ENCODE results near the gene PRAMEF10.
"Not testable (repeated sequence)": the region's sequence is repeated elsewhere in the genome, so short reads cannot be mapped to it uniquely, and the experiment has no call there.

PRAMEF10 gene

GRCh38 chr1:12898170-12898569, at the start of gene PRAMEF10:
PRAMEF10 (minus strand) TSS chr1:12898270; CDS start chr1:12895847, 2,423 bp downstream.
- DNase-seq (ENCODE audit: low read depth in 1 of 2, low spot score in 1 of 2): not testable (repeated sequence)

DNA sequence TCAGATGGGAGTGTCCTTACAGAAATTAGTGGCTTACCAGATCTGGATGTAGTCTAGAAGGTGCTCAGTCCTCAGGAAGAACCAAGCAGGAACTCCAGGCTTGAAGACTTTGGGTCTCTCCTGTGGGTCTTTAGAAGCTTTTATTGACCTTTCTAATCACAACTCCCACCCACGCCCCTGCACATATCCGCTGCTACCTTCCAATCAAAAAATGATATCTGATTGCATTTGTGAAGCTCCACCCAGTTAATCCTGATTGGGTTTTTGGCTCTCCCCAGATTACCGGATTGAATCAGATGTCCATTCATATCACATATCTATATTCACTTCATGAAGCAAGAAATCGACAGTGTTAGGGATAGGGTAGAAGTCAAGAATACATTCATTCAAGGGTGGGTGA, 49.4 kb upstream of the PRAMEF10 start, which contains the start of gene PRAMEF6:
PRAMEF6 (minus strand) TSS at position 101 of the 400 bp plus-strand sequence. CDS start 5,062 bp downstream, outside the sequence.
- not testable (repeated sequence) for DNase-seq (ENCODE audit: low read depth in 1 of 2, low spot score in 1 of 2)

GRCh38 chr1:12924368-12924767, 26.3 kb upstream of the PRAMEF10 start:
- not testable (repeated sequence) for DNase-seq (ENCODE audit: low read depth in 1 of 2, low spot score in 1 of 2)

DNA sequence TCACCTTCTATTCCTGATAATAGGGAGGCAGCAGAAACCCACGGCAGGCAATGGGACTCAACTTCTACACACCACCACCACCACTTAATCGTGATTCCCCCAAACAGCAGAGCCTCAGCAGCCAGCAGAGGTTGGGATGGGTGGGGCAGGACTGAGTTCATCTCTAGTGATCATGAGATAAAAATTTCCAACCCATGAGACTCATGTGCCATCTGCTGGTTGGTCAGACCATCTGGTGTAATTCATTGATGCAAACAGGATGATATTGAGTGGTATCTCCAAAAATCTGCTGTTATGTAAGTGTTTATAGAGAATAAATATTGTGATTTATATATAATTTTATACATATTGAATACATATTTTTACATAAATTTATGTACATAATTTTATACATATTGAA, 23.7 kb upstream of the PRAMEF10 start:
- DNase-seq (ENCODE audit: low read depth in 1 of 2, low spot score in 1 of 2): not testable (repeated sequence)

- DNase-seq (ENCODE audit: low read depth in 1 of 2, low spot score in 1 of 2): not testable (repeated sequence)
These were observed 18.2 kb upstream of the PRAMEF10 start, which contains the start of gene PRAMEF7 for GRCh38 chr1:12916310-12916709. PRAMEF7 (plus strand) TSS chr1:12916610; CDS start chr1:12917693, 1,083 bp downstream.

DNA sequence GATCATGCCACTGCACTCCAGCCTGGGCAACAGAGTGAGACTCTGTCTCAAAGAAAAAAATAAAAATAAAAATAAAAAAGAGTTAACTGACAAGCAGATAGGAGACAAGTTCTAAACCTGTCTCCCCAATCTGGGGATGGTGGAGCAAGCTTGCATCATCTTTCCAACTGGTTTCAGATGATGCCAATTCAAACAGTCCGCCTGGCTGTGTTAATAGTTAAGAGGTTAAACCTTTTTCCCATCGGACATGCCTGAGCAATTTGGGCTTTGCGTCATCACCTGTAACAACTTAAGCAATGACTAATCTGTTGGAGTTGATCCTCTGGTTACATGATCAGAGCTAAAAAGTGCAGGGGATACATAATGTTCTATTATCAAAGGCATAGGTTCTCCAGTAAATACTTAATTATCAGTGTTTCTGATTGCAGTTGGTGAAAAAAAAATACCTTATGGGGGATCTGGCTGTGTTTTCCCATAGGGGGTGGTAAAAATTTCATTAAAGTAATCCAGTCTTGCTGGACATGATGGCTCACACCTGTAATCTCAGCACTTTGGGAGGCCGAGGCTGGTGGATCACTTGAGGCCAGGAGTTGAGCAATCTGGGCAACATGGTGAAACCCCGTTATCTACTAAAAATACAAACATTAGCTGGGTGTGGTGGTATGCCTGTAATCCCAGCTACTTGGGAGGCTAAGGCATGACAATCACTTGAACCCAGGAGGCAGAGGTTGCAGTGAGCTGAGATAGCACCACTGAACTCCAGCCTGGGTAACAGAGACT, 5.9 kb upstream of the PRAMEF10 start:
- DNase-seq (ENCODE audit: low read depth in 1 of 2, low spot score in 1 of 2): not testable (repeated sequence)

GRCh38 chr1:12899186-12899585, 1.1 kb upstream of the PRAMEF10 start:
- not testable (repeated sequence) for DNase-seq (ENCODE audit: low read depth in 1 of 2, low spot score in 1 of 2)

DNA sequence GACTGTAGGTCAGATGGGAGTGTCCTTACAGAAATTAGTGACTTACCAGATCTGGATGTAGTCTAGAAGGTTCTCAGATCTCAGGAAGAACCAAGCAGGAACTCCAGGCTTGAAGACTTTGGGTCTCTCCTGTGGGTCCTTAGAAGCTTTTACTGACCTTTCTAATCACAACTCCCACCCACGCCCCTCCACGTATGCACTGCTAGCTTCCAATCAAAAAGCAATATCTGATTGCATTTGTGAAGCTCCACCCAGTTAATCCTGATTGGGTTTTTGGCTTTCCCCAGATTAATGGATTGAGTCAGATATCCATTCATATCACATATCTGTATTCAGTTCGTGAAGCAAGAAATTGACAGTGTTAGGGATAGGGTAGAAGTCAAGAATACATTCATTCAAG, 12.0 kb downstream of the PRAMEF10 start, which contains the start of gene PRAMEF4:
PRAMEF4 (minus strand) TSS at position 101 of the 400 bp plus-strand sequence. CDS start 2,807 bp downstream, outside the sequence.
- not testable (repeated sequence) for DNase-seq (ENCODE audit: low read depth in 1 of 2, low spot score in 1 of 2)

GRCh38 chr1:12878453-12878852, 19.6 kb downstream of the PRAMEF10 start:
- DNase-seq (ENCODE audit: low read depth in 1 of 2, low spot score in 1 of 2): not testable (repeated sequence)

DNA sequence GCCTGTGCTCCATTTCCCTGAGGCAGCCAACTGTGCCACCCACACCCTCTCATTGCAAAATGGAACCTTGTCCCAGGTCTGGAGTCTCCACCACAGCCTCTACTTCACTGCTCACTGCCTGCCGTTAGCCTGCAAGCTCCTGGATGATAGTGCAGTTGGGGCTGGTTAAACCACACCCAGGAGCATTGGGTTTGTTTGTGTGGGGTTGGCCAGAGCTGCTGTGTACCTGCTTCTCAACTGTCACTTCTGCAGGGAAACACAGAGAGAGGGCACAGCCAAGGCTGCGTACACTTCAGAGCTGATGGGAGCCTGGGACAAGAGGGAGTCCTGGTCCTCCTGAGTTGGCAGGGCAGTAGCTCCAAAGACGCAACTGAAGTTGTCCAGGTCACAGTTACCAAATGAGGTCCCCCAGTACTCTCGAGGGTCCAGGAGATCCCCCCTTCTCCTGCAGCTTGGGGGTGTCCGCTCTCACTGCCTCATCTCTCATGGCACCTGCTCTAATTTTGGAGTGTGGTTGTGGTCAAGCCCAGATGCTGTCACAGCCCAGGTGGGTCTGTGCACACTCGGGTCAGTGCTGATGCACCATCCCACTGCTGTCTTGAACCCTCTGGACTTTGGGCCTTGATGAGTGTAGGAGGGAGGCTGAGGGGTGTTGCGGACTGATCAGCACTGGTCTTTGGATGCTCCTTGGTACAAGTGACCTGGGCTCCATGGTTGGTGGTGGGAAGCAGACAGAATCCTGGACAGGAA, 34.8 kb downstream of the PRAMEF10 start:
- not testable (repeated sequence) for DNase-seq (ENCODE audit: low read depth in 1 of 2, low spot score in 1 of 2)

GRCh38 chr1:12856786-12857185, 41.3 kb downstream of the PRAMEF10 start, which contains the start of gene PRAMEF2:
PRAMEF2 (plus strand) TSS chr1:12857086; CDS start chr1:12859010, 1,924 bp downstream.
- DNase-seq (ENCODE audit: low read depth in 1 of 2, low spot score in 1 of 2): not testable (repeated sequence)

DNA sequence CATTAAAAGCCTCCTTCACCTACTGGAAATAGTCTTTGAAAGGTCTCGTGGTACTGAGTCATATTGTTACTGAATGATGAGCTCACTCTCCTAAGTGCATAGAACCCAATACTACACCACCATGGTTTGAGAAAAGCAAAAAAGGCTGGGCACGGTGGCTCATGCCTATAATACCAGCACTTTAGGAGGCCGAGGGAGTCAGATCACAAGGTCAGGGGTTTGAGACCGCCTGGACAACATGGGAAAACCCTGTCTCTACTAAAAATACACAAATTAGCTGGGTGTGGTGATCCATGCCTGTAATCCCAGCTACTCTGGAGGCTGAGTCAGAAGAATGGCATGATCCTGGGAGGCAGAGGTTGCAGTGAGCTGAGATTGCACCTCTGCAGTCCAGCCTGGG, 46.3 kb downstream of the PRAMEF10 start:
- no peak for DNase-seq (ENCODE audit: low read depth in 1 of 2, low spot score in 1 of 2)

DNA sequence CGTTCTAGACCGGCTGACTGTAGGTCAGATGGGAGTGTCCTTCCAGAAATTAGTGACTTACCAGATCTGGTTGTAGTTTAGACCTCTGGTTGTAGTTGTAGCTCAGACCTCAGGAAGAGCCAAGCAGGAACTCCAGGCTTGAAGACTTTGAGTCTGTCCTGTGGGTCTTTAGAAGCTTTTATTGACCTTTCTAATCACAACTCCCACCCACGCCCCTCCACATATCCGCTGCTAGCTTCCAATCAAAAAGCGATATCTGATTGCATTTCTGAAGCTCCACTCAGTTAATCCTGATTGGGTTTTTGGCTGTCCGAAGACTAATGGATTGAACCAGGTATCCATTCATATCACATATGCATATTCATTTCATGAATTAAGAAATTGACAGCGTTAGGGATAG, 49.5 kb downstream of the PRAMEF10 start, which contains the start of gene HNRNPCL1:
HNRNPCL1 (minus strand) TSS at position 101 of the 400 bp plus-strand sequence. CDS start 431 bp downstream, outside the sequence.
- not testable (repeated sequence) for DNase-seq (ENCODE audit: low read depth in 1 of 2, low spot score in 1 of 2)

Data from activated CD4-positive, alpha-beta T cell treated with anti-CD3 and anti-CD28 coated beads, Interleukin-2, amount 50 U/mL, for 24 hours (primary cell).